ENCODE measurements around the gene CAMK1G. TPM values are rescaled to one million over a fixed set of nuclear protein-coding genes. Genes with fewer than 3 reads are reported as not detected.

Gene CAMK1G
- total and polyA plus RNA-seq, 2 donors (not counting 3 experiments of a cell fraction or from before 2014, with no cell fraction given) = not detected

GRCh38 chr1:209560952-209561351 lies 22.6 kb upstream of the CAMK1G start:
- Histone ChIP-seq H3K79me2 (ENCODE audit: control insufficient read depth, insufficient read depth, low read length) (no peaks in the 10 kb centered on the region), H3K27me3 (ENCODE audit: control insufficient read depth in 2 of 2, insufficient read depth in 2 of 2, low read length in 2 of 2) (peaks cover 0 to 3% of the 10 kb centered on the region in 2 experiments), H2AFZ (ENCODE audit: low read depth, low read length) (no peak overlapping the region), H3K4me1 (ENCODE audit: control insufficient read depth, extremely low read depth, insufficient read depth, low read length) (no peaks in the 10 kb centered on the region), H3K9me1 (replicated peaks; ENCODE audit: control insufficient read depth, extremely low read depth, insufficient read depth, low read length) (no peaks in the 10 kb centered on the region), H3K27ac (ENCODE audit: insufficient read depth, low read depth, low read length) (no peak overlapping the region), H4K20me1 (replicated peaks; ENCODE audit: control insufficient read depth, extremely low read depth, insufficient read depth, low read length) (no peaks in the 10 kb centered on the region), H3K9me3 (replicated peaks; ENCODE audit: control insufficient read depth, insufficient read depth, low read length) (no peaks in the 10 kb centered on the region), H3K4me2 (ENCODE audit: insufficient read depth, low read length) (no peak overlapping the region), H3K36me3 (ENCODE audit: control insufficient read depth in 2 of 2, extremely low read depth in 1 of 2, insufficient read depth in 2 of 2, low read length in 2 of 2) (no peaks in the 10 kb centered on the region), H3K9ac (replicated peaks; ENCODE audit: extremely low read depth, insufficient read depth, low read length) (no peak overlapping the region), H3K4me3 (replicated peaks in 1 of 3; ENCODE audit: insufficient read depth in 1 of 3, low read depth in 1 of 3, low read length in 3 of 3) (no peak overlapping the region)
- DNase-seq (ENCODE audit: low read depth, low spot score) (no peak), FAIRE-seq (no peak)
- intact Hi-C loops (cut with micrococcal nuclease) (loop anchor here (10.0 kb wide), 1 partner anchor 424 kb away; no protein-coding TSS in a partner anchor), dilution Hi-C loops (cut with MboI; ENCODE audit: extremely low pct_ligation_motif_present, low sequenced_read_pairs) (no loop called here)
- CTCF ChIA-PET = interaction anchor here (1.4 to 2.9 kb wide), 2 partner anchors 8 to 187 kb away, joined by 3 to 13 read pairs; no protein-coding TSS in a partner anchor
- BruUV-seq (replicated peaks) = no TSS peak
- TF ChIP-seq, protein P1, sequence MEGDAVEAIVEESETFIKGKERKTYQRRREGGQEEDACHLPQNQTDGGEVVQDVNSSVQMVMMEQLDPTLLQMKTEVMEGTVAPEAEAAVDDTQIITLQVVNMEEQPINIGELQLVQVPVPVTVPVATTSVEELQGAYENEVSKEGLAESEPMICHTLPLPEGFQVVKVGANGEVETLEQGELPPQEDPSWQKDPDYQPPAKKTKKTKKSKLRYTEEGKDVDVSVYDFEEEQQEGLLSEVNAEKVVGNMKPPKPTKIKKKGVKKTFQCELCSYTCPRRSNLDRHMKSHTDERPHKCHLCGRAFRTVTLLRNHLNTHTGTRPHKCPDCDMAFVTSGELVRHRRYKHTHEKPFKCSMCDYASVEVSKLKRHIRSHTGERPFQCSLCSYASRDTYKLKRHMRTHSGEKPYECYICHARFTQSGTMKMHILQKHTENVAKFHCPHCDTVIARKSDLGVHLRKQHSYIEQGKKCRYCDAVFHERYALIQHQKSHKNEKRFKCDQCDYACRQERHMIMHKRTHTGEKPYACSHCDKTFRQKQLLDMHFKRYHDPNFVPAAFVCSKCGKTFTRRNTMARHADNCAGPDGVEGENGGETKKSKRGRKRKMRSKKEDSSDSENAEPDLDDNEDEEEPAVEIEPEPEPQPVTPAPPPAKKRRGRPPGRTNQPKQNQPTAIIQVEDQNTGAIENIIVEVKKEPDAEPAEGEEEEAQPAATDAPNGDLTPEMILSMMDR (IDR thresholded peaks at IDR 0.05; ENCODE audit: extremely low read depth in 1 of 2, insufficient read depth in 1 of 2, low read depth in 1 of 2, low read length in 2 of 2) = no peak
- no peak for TF ChIP-seq FOS (IDR thresholded peaks at IDR 0.05; ENCODE audit: borderline replicate concordance, insufficient read depth, low read length)
- TF ChIP-seq MYC (IDR thresholded peaks at IDR 0.05; ENCODE audit: low read depth, low read length) = no peak
- no peak for TF ChIP-seq GATA2 (IDR thresholded peaks at IDR 0.05; ENCODE audit: insufficient read depth, insufficient read length, low read depth, low read length)
- no peak for TF ChIP-seq MAX (IDR thresholded peaks at IDR 0.05; ENCODE audit: insufficient read depth, insufficient read length)
- TF ChIP-seq JUN (IDR thresholded peaks at IDR 0.05; ENCODE audit: borderline replicate concordance, insufficient read depth, insufficient read length, low read depth) = no peak
- no peak for TF ChIP-seq POLR2AphosphoS5 (IDR thresholded peaks at IDR 0.05; ENCODE audit: insufficient read depth, low read depth, low read length)
- TF ChIP-seq EZH2 (IDR thresholded peaks at IDR 0.05; ENCODE audit: borderline replicate concordance, low read depth, low read length, severe bottlenecking) = no peak
- no peak for TF ChIP-seq POLR2A (IDR thresholded peaks at IDR 0.05; ENCODE audit: low read depth, low read length)
- POLR2A ChIA-PET = no interaction called here

Measured in endothelial cell of umbilical vein (primary cell).